ENCODE measurements around the gene CCDC170. TPM values are rescaled to one million over a fixed set of nuclear protein-coding genes. Genes with fewer than 3 reads are reported as not detected.

CCDC170 gene
- total RNA-seq, 6 donors from 2014 or later, result 1.7 to 28.3 (median 5.2) TPM

DNA sequence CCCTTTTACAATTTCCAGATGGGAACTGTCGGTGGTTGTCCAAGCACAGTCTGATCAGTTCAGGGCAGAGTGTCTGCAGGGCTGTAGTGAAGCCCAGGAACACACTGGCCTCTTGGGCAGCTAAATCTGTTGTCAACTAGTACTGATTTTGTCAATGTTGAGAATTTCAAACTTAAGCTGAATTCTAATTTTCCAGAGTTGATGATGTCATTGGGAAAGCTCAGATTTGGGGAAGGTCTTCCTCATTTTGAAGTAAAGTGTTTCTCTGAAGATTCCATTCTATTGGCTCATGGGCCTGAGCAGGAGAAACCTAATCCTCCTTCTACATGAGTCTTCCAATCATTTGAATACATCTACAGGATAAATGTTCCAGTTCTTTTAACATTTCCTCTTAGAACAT is 72.1 kb downstream of the CCDC170 start:
- Histone ChIP-seq H3K27me3 (no peaks in the 10 kb centered on the region), H3K9me3 (peaks cover 6 to 19% (median 16%) of the 10 kb centered on the region in 4 donors), H3K36me3 (no peaks in the 10 kb centered on the region), H3K27ac (no peak overlapping the region), H3K4me1 (no peaks in the 10 kb centered on the region), H3K4me3 (no peak overlapping the region)
- no peak for DNase-seq
- ATAC-seq (ENCODE audit: low FRiP score in 2 of 2), result no peak
- 82 to 89% methylated on average over 1 of the region's 1 CpG for WGBS, 2 donors
- TF ChIP-seq EP300 (IDR thresholded peaks at IDR 0.05) (no peak), POLR2AphosphoS5 (IDR thresholded peaks at IDR 0.05) (no peak), POLR2A (IDR thresholded peaks at IDR 0.05) (no peak)
- TF ChIP-seq, protein P1, sequence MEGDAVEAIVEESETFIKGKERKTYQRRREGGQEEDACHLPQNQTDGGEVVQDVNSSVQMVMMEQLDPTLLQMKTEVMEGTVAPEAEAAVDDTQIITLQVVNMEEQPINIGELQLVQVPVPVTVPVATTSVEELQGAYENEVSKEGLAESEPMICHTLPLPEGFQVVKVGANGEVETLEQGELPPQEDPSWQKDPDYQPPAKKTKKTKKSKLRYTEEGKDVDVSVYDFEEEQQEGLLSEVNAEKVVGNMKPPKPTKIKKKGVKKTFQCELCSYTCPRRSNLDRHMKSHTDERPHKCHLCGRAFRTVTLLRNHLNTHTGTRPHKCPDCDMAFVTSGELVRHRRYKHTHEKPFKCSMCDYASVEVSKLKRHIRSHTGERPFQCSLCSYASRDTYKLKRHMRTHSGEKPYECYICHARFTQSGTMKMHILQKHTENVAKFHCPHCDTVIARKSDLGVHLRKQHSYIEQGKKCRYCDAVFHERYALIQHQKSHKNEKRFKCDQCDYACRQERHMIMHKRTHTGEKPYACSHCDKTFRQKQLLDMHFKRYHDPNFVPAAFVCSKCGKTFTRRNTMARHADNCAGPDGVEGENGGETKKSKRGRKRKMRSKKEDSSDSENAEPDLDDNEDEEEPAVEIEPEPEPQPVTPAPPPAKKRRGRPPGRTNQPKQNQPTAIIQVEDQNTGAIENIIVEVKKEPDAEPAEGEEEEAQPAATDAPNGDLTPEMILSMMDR (IDR thresholded peaks at IDR 0.05), result no peak

DNA sequence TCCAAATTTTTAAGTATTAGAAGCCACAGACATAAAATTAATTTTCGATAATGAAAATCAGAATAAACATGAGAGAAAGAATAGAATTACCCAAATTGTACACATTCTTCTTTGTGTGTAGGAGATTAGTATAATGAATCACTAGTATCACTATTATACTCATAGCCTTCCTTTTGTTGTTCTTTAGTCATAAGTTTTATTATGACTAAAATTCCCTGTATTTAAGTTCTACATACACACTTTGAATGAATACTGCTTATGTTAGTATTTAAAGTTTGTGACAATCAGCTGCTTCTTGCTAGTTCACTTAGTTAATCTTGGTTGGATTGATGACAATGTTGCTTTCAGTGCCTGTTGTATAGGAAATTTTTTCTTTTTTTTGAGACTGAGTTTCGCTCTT is 72.7 kb downstream of the CCDC170 start:
- TF ChIP-seq, protein P1 (IDR thresholded peaks at IDR 0.05), result no peak
- TF ChIP-seq EP300 (IDR thresholded peaks at IDR 0.05) (no peak), POLR2A (IDR thresholded peaks at IDR 0.05) (no peak), POLR2AphosphoS5 (IDR thresholded peaks at IDR 0.05) (no peak)
- H3K9me3 ChIP-seq, result peaks cover 6 to 13% (median 11%) of the 10 kb centered on the region in 4 donors
- no peak for ATAC-seq (ENCODE audit: low FRiP score in 2 of 2)

DNA sequence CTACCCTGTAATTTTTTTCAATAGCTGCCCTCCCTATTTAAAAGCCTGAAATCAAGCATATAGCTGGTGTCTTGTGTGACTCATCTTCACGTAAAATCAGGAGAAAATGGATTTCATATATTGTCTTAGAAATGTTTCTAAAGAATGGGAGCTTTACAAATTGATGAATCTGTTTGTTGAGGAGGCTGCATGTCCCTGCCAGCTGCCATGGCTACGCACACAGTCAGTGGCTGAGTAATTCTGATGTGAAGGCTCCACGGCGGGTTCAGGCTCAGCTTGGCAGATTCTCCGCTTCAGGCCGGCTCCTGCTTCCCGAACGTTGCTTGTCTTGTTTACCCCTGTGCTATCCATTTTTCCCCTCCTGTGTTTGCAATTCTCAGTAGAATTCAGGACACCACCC is 82.8 kb downstream of the CCDC170 start:
- no peaks in the 10 kb centered on the region for H3K4me1 ChIP-seq
- no peaks in the 10 kb centered on the region for H3K9me3 ChIP-seq
- no peaks in the 10 kb centered on the region for H3K27me3 ChIP-seq
- no peak overlapping the region for H3K27ac ChIP-seq
- H3K36me3 ChIP-seq, result no peaks in the 10 kb centered on the region
- WGBS, 2 donors, result 86 to 87% methylated on average over 8 of the region's 8 CpGs
- H3K4me3 ChIP-seq, result no peak overlapping the region
- no peak for DNase-seq
- TF ChIP-seq POLR2AphosphoS5 (IDR thresholded peaks at IDR 0.05), result no peak
- TF ChIP-seq, protein P1 (IDR thresholded peaks at IDR 0.05), result no peak
- no peak for TF ChIP-seq POLR2A (IDR thresholded peaks at IDR 0.05)
- no peak for TF ChIP-seq EP300 (IDR thresholded peaks at IDR 0.05)
- no peak for ATAC-seq (ENCODE audit: low FRiP score in 2 of 2)

More for the DNA sequence above, 72.7 kb downstream of the CCDC170 start:
- no peaks in the 10 kb centered on the region for H3K36me3 ChIP-seq
- H3K4me1 ChIP-seq, result no peaks in the 10 kb centered on the region
- no peak overlapping the region for H3K4me3 ChIP-seq
- H3K27ac ChIP-seq, result no peak overlapping the region
- no peaks in the 10 kb centered on the region for H3K27me3 ChIP-seq
- no peak for DNase-seq
- WGBS, 2 donors, result 45 to 49% methylated on average over 2 of the region's 2 CpGs

DNA sequence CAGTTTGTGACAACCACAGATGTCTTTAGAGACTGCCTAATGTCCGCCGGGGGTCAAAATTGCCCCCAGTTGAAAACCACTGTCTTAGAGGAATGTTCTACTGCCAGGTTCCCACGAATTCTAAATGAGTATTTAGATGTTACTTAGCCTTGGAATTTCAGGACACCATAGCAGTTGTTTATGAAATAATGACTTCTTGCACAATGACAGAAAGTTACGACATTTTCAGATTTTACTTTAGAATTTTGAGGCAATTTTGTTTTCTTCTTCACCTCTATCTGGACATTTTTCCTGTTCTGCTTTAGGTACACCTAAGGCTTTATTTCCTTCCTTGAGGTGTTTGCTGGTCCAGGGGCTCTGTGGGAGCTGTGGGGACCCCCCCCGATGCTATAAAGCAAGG is 83.4 kb downstream of the CCDC170 start:
- Histone ChIP-seq H3K9me3 (no peaks in the 10 kb centered on the region), H3K36me3 (no peaks in the 10 kb centered on the region), H3K4me1 (no peaks in the 10 kb centered on the region), H3K27ac (no peak overlapping the region), H3K4me3 (no peak overlapping the region), H3K27me3 (no peaks in the 10 kb centered on the region)
- ATAC-seq (ENCODE audit: low FRiP score in 2 of 2) (no peak), DNase-seq (no peak)
- TF ChIP-seq POLR2A (IDR thresholded peaks at IDR 0.05) (no peak), POLR2AphosphoS5 (IDR thresholded peaks at IDR 0.05) (no peak), EP300 (IDR thresholded peaks at IDR 0.05) (no peak)
- TF ChIP-seq, protein P1 (IDR thresholded peaks at IDR 0.05), result no peak
- 77 to 85% methylated on average over 5 of the region's 5 CpGs for WGBS, 2 donors

DNA sequence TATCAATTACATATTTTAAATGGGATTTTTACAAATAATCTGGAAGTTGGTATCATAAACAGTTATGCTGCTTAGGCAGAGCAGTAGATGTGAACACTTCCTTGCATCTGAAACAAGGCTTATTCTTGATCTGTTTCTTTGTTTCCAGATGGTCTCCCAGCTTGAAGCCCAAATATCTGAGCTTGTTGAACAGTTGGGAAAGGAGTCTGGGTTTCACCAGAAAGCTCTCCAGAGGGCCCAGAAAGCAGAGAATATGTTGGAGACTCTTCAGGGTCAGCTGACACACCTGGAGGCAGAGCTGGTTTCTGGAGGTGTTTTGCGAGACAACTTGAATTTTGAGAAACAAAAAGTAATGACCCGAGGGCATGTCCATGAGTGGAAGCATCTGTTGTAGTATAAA is 91.9 kb downstream of the CCDC170 start:
- H3K4me1 ChIP-seq, result no peaks in the 10 kb centered on the region
- no peaks in the 10 kb centered on the region for H3K9me3 ChIP-seq
- no peaks in the 10 kb centered on the region for H3K27me3 ChIP-seq
- H3K4me3 ChIP-seq, result no peak overlapping the region
- TF ChIP-seq EP300 (IDR thresholded peaks at IDR 0.05), result no peak
- TF ChIP-seq, protein P1 (IDR thresholded peaks at IDR 0.05), result no peak
- TF ChIP-seq POLR2A (IDR thresholded peaks at IDR 0.05), result no peak
- no peak for TF ChIP-seq POLR2AphosphoS5 (IDR thresholded peaks at IDR 0.05)
- 90 to 93% methylated on average over 2 of the region's 2 CpGs for WGBS, 2 donors
- H3K27ac ChIP-seq, result no peak overlapping the region
- H3K36me3 ChIP-seq, result no peaks in the 10 kb centered on the region
- ATAC-seq (ENCODE audit: low FRiP score in 2 of 2) (no peak), DNase-seq (no peak)

All from upper lobe of left lung (tissue), 6 donors.